ENCODE results near the gene FFAR2. TPM values are rescaled to one million over a fixed set of nuclear protein-coding genes. Genes with fewer than 3 reads are reported as not detected.

Gene FFAR2
- total and polyA plus RNA-seq, 9 of the 15 experiments (the other 6 are each of a cell fraction or from before 2014, with no cell fraction given), result not detected

GRCh38 chr19:35451338-35452096 is 3.5 kb downstream of the FFAR2 start:
- H3K27ac ChIP-seq (ENCODE audit: extremely low read depth, low read depth, low read length), result no peak overlapping the region
- intact Hi-C loops (cut with micrococcal nuclease) (no loop called here), in situ Hi-C loops (cut with MboI) (no loop called here)
- no peaks in the 10 kb centered on the region for H4K20me1 ChIP-seq (replicated peaks; ENCODE audit: control insufficient read depth, insufficient read depth, low read length)
- CTCF ChIA-PET (ENCODE audit: low intra/inter-chr PET ratio), result no interaction called here
- H2AFZ ChIP-seq (ENCODE audit: low read depth, low read length), result no peak overlapping the region
- H3K4me2 ChIP-seq (ENCODE audit: insufficient read depth, low read length), result no peak overlapping the region
- H3K4me1 ChIP-seq (replicated peaks in 1 of 2; ENCODE audit: control insufficient read depth in 2 of 2, insufficient read depth in 2 of 2, low read length in 2 of 2), result peaks cover 0 to 14% of the 10 kb centered on the region in 2 experiments; a peak in 2 of 5 replicates
- TF ChIP-seq KAT7 (CRISPR knock-in tag; IDR thresholded peaks at IDR 0.05; ENCODE audit: borderline replicate concordance), result no peak
- no peak for TF ChIP-seq WHSC1 (IDR thresholded peaks at IDR 0.05; ENCODE audit: low read length)
- no peak for TF ChIP-seq SP1 (CRISPR knock-in tag; IDR thresholded peaks at IDR 0.05)
- DNase-seq (ENCODE audit: extremely low read depth in 1 of 4, low spot score in 3 of 4), result no peak
- no peak overlapping the region for H3K9ac ChIP-seq (ENCODE audit: insufficient read depth in 1 of 2, low read depth in 2 of 2, low read length in 2 of 2)
- no peaks in the 10 kb centered on the region for H3K79me2 ChIP-seq (ENCODE audit: control insufficient read depth, insufficient read depth, low read length)
- no TSS peak for BruUV-seq (replicated peaks)
- peaks cover 34 to 56% of the 10 kb centered on the region in 2 experiments for H3K27me3 ChIP-seq (ENCODE audit: control insufficient read depth in 2 of 2, insufficient read depth in 2 of 2, low read length in 2 of 2)
- ATAC-seq, result no peak
- POLR2A ChIA-PET, result interaction anchor here (0.5 to 0.8 kb wide), 3 partner anchors 14 to 44 kb away, joined by 3 to 4 read pairs (median 3); no protein-coding TSS in a partner anchor
- H3K36me3 ChIP-seq (ENCODE audit: control insufficient read depth, insufficient read depth, low read length), result no peaks in the 10 kb centered on the region
- no peaks in the 10 kb centered on the region for H3K9me1 ChIP-seq (ENCODE audit: control insufficient read depth, insufficient read depth, low read length)
- FAIRE-seq, result no peak
- WGBS (ENCODE audit: insufficient coverage, low coverage, missing lambda C conversion rate), result 2% methylated on average over 7 of the region's 7 CpGs
- H3K9me3 ChIP-seq (replicated peaks; ENCODE audit: control insufficient read depth, insufficient read depth, low read depth, low read length), result no peaks in the 10 kb centered on the region
- H3K4me3 ChIP-seq, result no peak overlapping the region

DNA sequence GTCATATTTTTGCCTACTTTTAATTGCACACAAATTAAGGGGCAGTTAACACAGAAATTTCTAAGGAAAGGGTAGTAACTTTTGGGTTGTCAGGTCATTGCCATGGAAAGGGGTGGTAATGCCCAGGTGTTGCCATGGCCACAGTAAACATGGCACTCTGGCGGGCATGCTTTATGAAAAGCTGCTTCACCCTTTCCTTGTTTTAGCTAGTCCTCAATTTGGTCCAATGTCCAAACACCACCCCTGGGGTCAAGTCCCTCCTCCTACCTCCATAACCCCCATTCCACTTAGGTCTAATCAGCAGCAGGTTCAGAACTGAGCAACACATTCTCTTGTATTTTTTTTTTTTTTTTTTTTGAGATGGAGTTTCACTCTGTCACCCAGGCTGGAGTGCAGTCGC is 6.6 kb downstream of the FFAR2 start:
- WGBS (ENCODE audit: insufficient coverage, low coverage, missing lambda C conversion rate), result 6% methylated on average over 1 of the region's 2 CpGs
- Histone ChIP-seq H3K9me1 (ENCODE audit: control insufficient read depth, insufficient read depth, low read length) (no peaks in the 10 kb centered on the region), H3K9me3 (replicated peaks; ENCODE audit: control insufficient read depth, insufficient read depth, low read depth, low read length) (no peaks in the 10 kb centered on the region), H4K20me1 (replicated peaks; ENCODE audit: control insufficient read depth, insufficient read depth, low read length) (no peaks in the 10 kb centered on the region), H2AFZ (ENCODE audit: low read depth, low read length) (no peak overlapping the region), H3K79me2 (ENCODE audit: control insufficient read depth, insufficient read depth, low read length) (no peaks in the 10 kb centered on the region), H3K9ac (ENCODE audit: insufficient read depth in 1 of 2, low read depth in 2 of 2, low read length in 2 of 2) (no peak overlapping the region), H3K36me3 (ENCODE audit: control insufficient read depth, insufficient read depth, low read length) (no peaks in the 10 kb centered on the region), H3K4me3 (no peak overlapping the region), H3K4me2 (ENCODE audit: insufficient read depth, low read length) (no peak overlapping the region), H3K27me3 (ENCODE audit: control insufficient read depth in 2 of 2, insufficient read depth in 2 of 2, low read length in 2 of 2) (peaks cover 22 to 39% of the 10 kb centered on the region in 2 experiments), H3K27ac (ENCODE audit: extremely low read depth, low read depth, low read length) (no peak overlapping the region), H3K4me1 (replicated peaks in 1 of 2; ENCODE audit: control insufficient read depth in 2 of 2, insufficient read depth in 2 of 2, low read length in 2 of 2) (peaks cover 0 to 7% of the 10 kb centered on the region in 2 experiments; a peak in 1 of 5 replicates)
- BruUV-seq (replicated peaks), result no TSS peak
- no peak for FAIRE-seq
- intact Hi-C loops (cut with micrococcal nuclease) (no loop called here), in situ Hi-C loops (cut with MboI) (no loop called here)
- POLR2A ChIA-PET, result interaction anchor here (0.7 to 1.5 kb wide), 2 partner anchors 13 to 32 kb away, joined by 3 read pairs; no protein-coding TSS in a partner anchor
- ATAC-seq, result no peak
- CTCF ChIA-PET (ENCODE audit: low intra/inter-chr PET ratio), result no interaction called here
- no peak for DNase-seq (ENCODE audit: extremely low read depth in 1 of 4, low spot score in 3 of 4)
- TF ChIP-seq, protein P1, sequence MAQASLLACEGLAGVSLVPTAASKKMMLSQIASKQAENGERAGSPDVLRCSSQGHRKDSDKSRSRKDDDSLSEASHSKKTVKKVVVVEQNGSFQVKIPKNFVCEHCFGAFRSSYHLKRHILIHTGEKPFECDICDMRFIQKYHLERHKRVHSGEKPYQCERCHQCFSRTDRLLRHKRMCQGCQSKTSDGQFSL (CRISPR knock-in tag; IDR thresholded peaks at IDR 0.05), result no peak
- TF ChIP-seq, protein P1 (tag; IDR thresholded peaks at IDR 0.05), result no peak
- TF ChIP-seq HIVEP1 (CRISPR knock-in tag; IDR thresholded peaks at IDR 0.05), result no peak
- TF ChIP-seq ZNF311 (CRISPR knock-in tag; IDR thresholded peaks at IDR 0.05), result no peak
- no peak for TF ChIP-seq NFE2L1 (tag; IDR thresholded peaks at IDR 0.05; ENCODE audit: borderline replicate concordance, low read depth)
- TF ChIP-seq WHSC1 (IDR thresholded peaks at IDR 0.05; ENCODE audit: low read length), result no peak
- no peak for TF ChIP-seq PML (IDR thresholded peaks at IDR 0.05; ENCODE audit: low read length)
- TF ChIP-seq ZNF592 (IDR thresholded peaks at IDR 0.05), result no peak
